Thoracic aorta (tissue), 2 donors: ENCODE measurements around the gene GMDS. TPM values are rescaled to one million over a fixed set of nuclear protein-coding genes. Genes with fewer than 3 reads are reported as not detected.

Source experiments
- ATAC-seq: fragments of 150-250 bp; one replicate; pipeline ENCODE4 v1.8.0; 2017; ENCODE audit warnings: low read depth; ENCODE audit not compliant: insufficient number of reproducible peaks, low FRiP score
- DNase-seq: peaks from one replicate; pipeline ENCODE4 v3.0.0-alpha.2; 2020; ENCODE audit warnings: low spot score
- H3K27ac ChIP-seq, 2 donors: fragments of 200-600 bp; sonication (generic); 1 replicate in 1 of 2; 2 replicates in 1 of 2; pipeline ENCODE4 v1.5.1; 2016; ENCODE audit warnings: mild to moderate bottlenecking in 2 of 2, moderate library complexity in 2 of 2
- H3K27me3 ChIP-seq: fragments of 200-600 bp; sonication (generic); replicated peaks from 2 replicates; pipeline ENCODE4 v1.6.0; 2016; ENCODE audit warnings: mild to moderate bottlenecking; ENCODE audit not compliant: insufficient read depth
- H3K36me3 ChIP-seq: fragments of 200-600 bp; sonication (generic); one replicate; pipeline ENCODE4 v1.5.1; 2016
- H3K4me1 ChIP-seq, 2 donors: fragments of 200-600 bp; sonication (generic); 1 replicate in 1 of 2; 2 replicates in 1 of 2; pipeline versions ENCODE4 v1.5.1 to v1.6.0; 2016; ENCODE audit warnings: low read depth in 2 of 2, mild to moderate bottlenecking in 1 of 2; ENCODE audit not compliant: control insufficient read depth in 1 of 2
- H3K4me3 ChIP-seq: fragments of 200-600 bp; sonication (generic); 2 replicates; pipeline ENCODE4 v1.5.1; 2016; ENCODE audit warnings: mild to moderate bottlenecking
- H3K9me3 ChIP-seq: fragments of 200-600 bp; sonication (generic); 2 replicates; pipeline ENCODE4 v1.5.1; 2016
- total RNA-seq, 2 donors: library from RNA; depleted of rRNA; stranded (reverse); fragments of >200 nt; gene quantifications; one replicate each; pipeline versions ENCODE4 v1.1.0 to v1.2.3, GENCODE V29; 2016
- TF ChIP-seq, protein P1 (sequence below): fragments of 200-600 bp; sonication (generic); IDR thresholded peaks from one replicate; pipeline ENCODE4 v1.5.1; 2019; ENCODE audit warnings: antibody characterized with exemption

The GMDS gene
- total RNA-seq, 2 donors from 2014 or later = 87.8 to 87.9 TPM

GRCh38 chr6:2197177-2197671, 48.2 kb downstream of the GMDS start:
- Histone ChIP-seq H3K27ac (no peak overlapping the region), H3K4me3 (no peak overlapping the region), H3K36me3 (no peaks in the 10 kb centered on the region), H3K4me1 (peaks cover 4 to 20% of the 10 kb centered on the region in 2 donors), H3K9me3 (no peaks in the 10 kb centered on the region), H3K27me3 (no peaks in the 10 kb centered on the region)
- ATAC-seq (no peak), DNase-seq (no peak)
- TF ChIP-seq, protein P1, sequence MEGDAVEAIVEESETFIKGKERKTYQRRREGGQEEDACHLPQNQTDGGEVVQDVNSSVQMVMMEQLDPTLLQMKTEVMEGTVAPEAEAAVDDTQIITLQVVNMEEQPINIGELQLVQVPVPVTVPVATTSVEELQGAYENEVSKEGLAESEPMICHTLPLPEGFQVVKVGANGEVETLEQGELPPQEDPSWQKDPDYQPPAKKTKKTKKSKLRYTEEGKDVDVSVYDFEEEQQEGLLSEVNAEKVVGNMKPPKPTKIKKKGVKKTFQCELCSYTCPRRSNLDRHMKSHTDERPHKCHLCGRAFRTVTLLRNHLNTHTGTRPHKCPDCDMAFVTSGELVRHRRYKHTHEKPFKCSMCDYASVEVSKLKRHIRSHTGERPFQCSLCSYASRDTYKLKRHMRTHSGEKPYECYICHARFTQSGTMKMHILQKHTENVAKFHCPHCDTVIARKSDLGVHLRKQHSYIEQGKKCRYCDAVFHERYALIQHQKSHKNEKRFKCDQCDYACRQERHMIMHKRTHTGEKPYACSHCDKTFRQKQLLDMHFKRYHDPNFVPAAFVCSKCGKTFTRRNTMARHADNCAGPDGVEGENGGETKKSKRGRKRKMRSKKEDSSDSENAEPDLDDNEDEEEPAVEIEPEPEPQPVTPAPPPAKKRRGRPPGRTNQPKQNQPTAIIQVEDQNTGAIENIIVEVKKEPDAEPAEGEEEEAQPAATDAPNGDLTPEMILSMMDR = no peak

DNA sequence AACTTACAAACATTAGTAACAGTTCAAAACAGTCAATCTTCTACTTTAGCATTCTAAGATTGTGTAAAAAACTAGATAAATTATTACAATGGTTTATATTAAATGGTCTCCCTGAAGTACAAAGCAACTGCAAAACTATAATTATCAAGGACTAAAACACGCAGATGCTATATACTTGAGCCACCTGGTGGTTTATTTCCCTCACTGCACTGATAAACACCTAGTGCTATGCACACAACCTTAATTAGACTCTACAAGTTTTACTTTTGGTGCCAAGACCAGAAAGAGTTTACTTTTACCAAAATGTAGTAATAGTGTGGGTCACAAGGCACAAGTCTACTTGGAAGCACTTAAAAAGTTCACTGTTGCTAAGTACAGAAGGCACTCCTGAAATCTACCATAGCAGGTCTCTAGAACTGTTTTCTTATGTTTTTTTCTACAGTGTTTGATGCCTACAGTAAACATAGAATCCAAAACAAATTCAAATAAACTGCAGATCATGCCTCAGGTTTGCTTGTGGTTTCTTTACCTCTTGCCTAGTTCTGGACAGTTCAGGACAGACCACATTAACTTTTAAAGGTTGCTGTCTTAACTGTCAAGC, 49.2 kb downstream of the GMDS start:
- Histone ChIP-seq H3K4me1 (peaks cover 4 to 20% of the 10 kb centered on the region in 2 donors), H3K4me3 (no peak overlapping the region), H3K36me3 (no peaks in the 10 kb centered on the region), H3K27ac (no peak overlapping the region), H3K9me3 (no peaks in the 10 kb centered on the region), H3K27me3 (no peaks in the 10 kb centered on the region)
- no peak for DNase-seq
- TF ChIP-seq, protein P1 = peak; percentile 77
- ATAC-seq = peak; percentile 54

DNA sequence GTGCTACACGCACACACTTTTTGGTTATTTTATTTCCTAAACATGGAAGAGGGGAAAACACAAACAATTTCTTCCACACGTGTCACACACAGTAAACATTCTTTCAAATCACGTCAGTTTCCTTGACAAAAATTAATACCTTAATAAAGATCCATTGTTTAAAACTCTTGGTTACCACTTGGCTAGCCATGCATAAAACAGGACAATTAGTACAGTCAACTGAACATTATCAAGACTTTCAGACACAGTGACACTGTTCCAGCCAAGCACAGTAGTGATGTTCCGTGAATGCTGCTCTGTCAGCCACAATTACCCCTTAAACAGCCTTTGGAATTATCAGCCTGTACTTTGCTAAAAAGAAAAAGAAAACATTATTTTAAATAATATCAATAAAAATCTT, 50.8 kb downstream of the GMDS start:
- ATAC-seq (no peak), DNase-seq (no peak)
- Histone ChIP-seq H3K27me3 (no peaks in the 10 kb centered on the region), H3K27ac (no peak overlapping the region), H3K4me1 (peaks cover 4 to 20% of the 10 kb centered on the region in 2 donors), H3K36me3 (no peaks in the 10 kb centered on the region), H3K9me3 (no peaks in the 10 kb centered on the region), H3K4me3 (no peak overlapping the region)
- TF ChIP-seq, protein P1 = no peak

GRCh38 chr6:2193931-2194330, 51.5 kb downstream of the GMDS start:
- H3K36me3 ChIP-seq = no peaks in the 10 kb centered on the region

GRCh38 chr6:2192976-2193375, 52.4 kb downstream of the GMDS start:
- DNase-seq = no peak
- Histone ChIP-seq H3K27me3 (no peaks in the 10 kb centered on the region), H3K4me1 (peaks cover 4 to 20% of the 10 kb centered on the region in 2 donors), H3K9me3 (no peaks in the 10 kb centered on the region), H3K36me3 (no peaks in the 10 kb centered on the region), H3K4me3 (no peak overlapping the region), H3K27ac (no peak overlapping the region)
- TF ChIP-seq, protein P1 = no peak
- no peak for ATAC-seq

More at GRCh38 chr6:2193931-2194330, 51.5 kb downstream of the GMDS start:
- no peaks in the 10 kb centered on the region for H3K9me3 ChIP-seq
- no peak overlapping the region for H3K4me3 ChIP-seq
- TF ChIP-seq, protein P1 = no peak
- DNase-seq (no peak), ATAC-seq (no peak)
- no peak overlapping the region for H3K27ac ChIP-seq
- H3K4me1 ChIP-seq = peaks cover 4 to 20% of the 10 kb centered on the region in 2 donors
- no peaks in the 10 kb centered on the region for H3K27me3 ChIP-seq
